Ishikawa (cell line): ENCODE results near the gene GABRG3.

Experiments
- EP300 ChIP-seq: IDR thresholded peaks from 2 replicates; pipeline ENCODE4 v1.6.1; 2012; ENCODE audit warnings: borderline replicate concordance
- FOXM1 ChIP-seq: IDR thresholded peaks from 2 replicates; pipeline ENCODE4 v1.6.1; 2012; ENCODE audit warnings: low read depth, borderline replicate concordance
- RAD21 ChIP-seq: IDR thresholded peaks from 2 replicates; pipeline ENCODE4 v1.6.1; 2012; ENCODE audit warnings: low read depth
- TAF1 ChIP-seq: IDR thresholded peaks from 2 replicates; pipeline ENCODE4 v1.6.1; 2012; ENCODE audit warnings: low read depth, mild to moderate bottlenecking
- YY1 ChIP-seq: IDR thresholded peaks from 2 replicates; pipeline ENCODE4 v1.6.1; 2012; ENCODE audit warnings: low read depth
- ZBTB7A ChIP-seq: IDR thresholded peaks from 2 replicates; pipeline ENCODE4 v1.6.1; 2012; ENCODE audit warnings: low read depth
- TF ChIP-seq, protein P1 (sequence below): IDR thresholded peaks from 2 replicates; pipeline ENCODE4 v1.6.1; 2012
- TF ChIP-seq, protein P2 (sequence below): IDR thresholded peaks from 2 replicates; pipeline ENCODE4 v1.6.1; 2012; ENCODE audit warnings: low read depth, mild to moderate bottlenecking

GRCh38 chr15:27473845-27474244 is 502.9 kb downstream of the GABRG3 start:
- no peak for TF ChIP-seq FOXM1
- TF ChIP-seq RAD21: no peak
- no peak for TF ChIP-seq EP300
- TF ChIP-seq YY1: no peak
- TF ChIP-seq TAF1: no peak
- TF ChIP-seq, protein P1, sequence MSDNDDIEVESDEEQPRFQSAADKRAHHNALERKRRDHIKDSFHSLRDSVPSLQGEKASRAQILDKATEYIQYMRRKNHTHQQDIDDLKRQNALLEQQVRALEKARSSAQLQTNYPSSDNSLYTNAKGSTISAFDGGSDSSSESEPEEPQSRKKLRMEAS: no peak
- TF ChIP-seq, protein P2, sequence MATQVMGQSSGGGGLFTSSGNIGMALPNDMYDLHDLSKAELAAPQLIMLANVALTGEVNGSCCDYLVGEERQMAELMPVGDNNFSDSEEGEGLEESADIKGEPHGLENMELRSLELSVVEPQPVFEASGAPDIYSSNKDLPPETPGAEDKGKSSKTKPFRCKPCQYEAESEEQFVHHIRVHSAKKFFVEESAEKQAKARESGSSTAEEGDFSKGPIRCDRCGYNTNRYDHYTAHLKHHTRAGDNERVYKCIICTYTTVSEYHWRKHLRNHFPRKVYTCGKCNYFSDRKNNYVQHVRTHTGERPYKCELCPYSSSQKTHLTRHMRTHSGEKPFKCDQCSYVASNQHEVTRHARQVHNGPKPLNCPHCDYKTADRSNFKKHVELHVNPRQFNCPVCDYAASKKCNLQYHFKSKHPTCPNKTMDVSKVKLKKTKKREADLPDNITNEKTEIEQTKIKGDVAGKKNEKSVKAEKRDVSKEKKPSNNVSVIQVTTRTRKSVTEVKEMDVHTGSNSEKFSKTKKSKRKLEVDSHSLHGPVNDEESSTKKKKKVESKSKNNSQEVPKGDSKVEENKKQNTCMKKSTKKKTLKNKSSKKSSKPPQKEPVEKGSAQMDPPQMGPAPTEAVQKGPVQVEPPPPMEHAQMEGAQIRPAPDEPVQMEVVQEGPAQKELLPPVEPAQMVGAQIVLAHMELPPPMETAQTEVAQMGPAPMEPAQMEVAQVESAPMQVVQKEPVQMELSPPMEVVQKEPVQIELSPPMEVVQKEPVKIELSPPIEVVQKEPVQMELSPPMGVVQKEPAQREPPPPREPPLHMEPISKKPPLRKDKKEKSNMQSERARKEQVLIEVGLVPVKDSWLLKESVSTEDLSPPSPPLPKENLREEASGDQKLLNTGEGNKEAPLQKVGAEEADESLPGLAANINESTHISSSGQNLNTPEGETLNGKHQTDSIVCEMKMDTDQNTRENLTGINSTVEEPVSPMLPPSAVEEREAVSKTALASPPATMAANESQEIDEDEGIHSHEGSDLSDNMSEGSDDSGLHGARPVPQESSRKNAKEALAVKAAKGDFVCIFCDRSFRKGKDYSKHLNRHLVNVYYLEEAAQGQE: no peak
- no peak for TF ChIP-seq ZBTB7A
